IMR-90 (cell line): ENCODE data around the gene SLC39A3. TPM values are rescaled to one million over a fixed set of nuclear protein-coding genes. Genes with fewer than 3 reads are reported as not detected.

ENCODE experiments used
- ATAC-seq: fragments of 200-7000 bp; cut with Tn5 transposase; 2 replicates; pipeline ENCODE4 v1.9.1; 2020; ENCODE audit warnings: low read depth, mild to moderate bottlenecking, moderate library complexity
- BruUV-seq: library from RNA; stranded (reverse); fragments of 400-500 nt; replicated peaks from 2 replicates; lab custom pipeline; 2021; lab: Mats Ljungman, UMichigan
- CTCF ChIA-PET: fragments of 300-600 bp; formaldehyde crosslinking; extraction: SDS; loops from one replicate; lab custom pipeline; 2021; ENCODE audit warnings: antibody characterized with exemption; lab: Yijun Ruan, JAX
- POLR2A ChIA-PET: fragments of 300-600 bp; sonication (Branson Sonifier 250); formaldehyde crosslinking; loops from one replicate; lab custom pipeline; 2022; ENCODE audit warnings: antibody characterized with exemption; ENCODE audit not compliant: unreplicated experiment; lab: Charles Lee
- DNase-seq: peaks from one replicate; pipeline ENCODE4 v3.0.0; 2013
- H2AFZ ChIP-seq: replicated peaks from 2 replicates; pipeline ENCODE3; 2013; ENCODE audit warnings: low read length, mild to moderate bottlenecking; ENCODE audit not compliant: poor library complexity
- H2AK5ac ChIP-seq: 2 replicates; pipeline ENCODE4 v1.6.1; 2013; ENCODE audit warnings: low read depth, low read length, inconsistent platforms
- H2AK9ac ChIP-seq: replicated peaks from 2 replicates; pipeline ENCODE3; 2013; ENCODE audit warnings: mild to moderate bottlenecking, low read depth, low read length, moderate library complexity; ENCODE audit not compliant: poor library complexity
- H2BK120ac ChIP-seq: 2 replicates; pipeline ENCODE4 v1.6.1; 2013; ENCODE audit warnings: low read depth, low read length, inconsistent platforms
- H2BK15ac ChIP-seq: 3 replicates; pipeline ENCODE4 v1.6.1; 2013; ENCODE audit warnings: low read depth, low read length, inconsistent platforms
- H2BK20ac ChIP-seq: 2 replicates; pipeline ENCODE4 v1.6.1; 2013; ENCODE audit warnings: low read depth, mild to moderate bottlenecking, inconsistent platforms, low read length, moderate library complexity
- H2BK5ac ChIP-seq: 2 replicates; pipeline ENCODE4 v1.6.1; 2013; ENCODE audit warnings: mild to moderate bottlenecking, low read depth, low read length, inconsistent platforms; ENCODE audit not compliant: poor library complexity, severe bottlenecking
- H3K14ac ChIP-seq: replicated peaks from 2 replicates; pipeline ENCODE4 v1.6.1; 2013; ENCODE audit warnings: low read depth, low read length, inconsistent platforms
- H3K18ac ChIP-seq: 2 replicates; pipeline ENCODE4 v1.6.1; 2013; ENCODE audit warnings: low read depth, low read length, control low read depth
- H3K23ac ChIP-seq: 2 replicates; pipeline ENCODE4 v1.6.1; 2013; ENCODE audit warnings: low read depth, low read length, inconsistent platforms
- H3K27ac ChIP-seq: 2 replicates; pipeline ENCODE4 v1.5.1; 2013; ENCODE audit warnings: mild to moderate bottlenecking, control low read depth, low read length; ENCODE audit not compliant: insufficient read depth
- H3K27me3 ChIP-seq: 2 replicates; pipeline ENCODE4 v1.6.1; 2013; ENCODE audit warnings: low read length; ENCODE audit not compliant: control insufficient read depth, insufficient read depth
- H3K36me3 ChIP-seq: 2 replicates; pipeline ENCODE4 v1.6.1; 2013; ENCODE audit warnings: low read length, mixed read lengths; ENCODE audit not compliant: control insufficient read depth, insufficient read depth
- H3K4ac ChIP-seq: 2 replicates; pipeline ENCODE4 v1.6.1; 2013; ENCODE audit warnings: low read depth, low read length, inconsistent platforms
- H3K4me1 ChIP-seq: 2 replicates; pipeline ENCODE4 v1.6.1; 2013; ENCODE audit warnings: low read length, mixed read lengths; ENCODE audit not compliant: control insufficient read depth, insufficient read depth
- H3K4me2 ChIP-seq: 2 replicates; pipeline ENCODE4 v1.6.1; 2013; ENCODE audit warnings: low read depth, mild to moderate bottlenecking, control low read depth, low read length, moderate library complexity
- H3K4me3 ChIP-seq: 2 replicates; pipeline ENCODE4 v1.5.1; 2013; ENCODE audit warnings: low read depth, mild to moderate bottlenecking, control low read depth, low read length, moderate library complexity; ENCODE audit not compliant: insufficient read depth
- H3K56ac ChIP-seq: 2 replicates; pipeline ENCODE4 v1.6.1; 2013; ENCODE audit warnings: low read length, inconsistent platforms; ENCODE audit not compliant: insufficient read depth; ENCODE audit errors: extremely low read depth
- H3K79me1 ChIP-seq, 2 experiments: 2 replicates each; pipeline ENCODE4 v1.6.1; 2013; ENCODE audit warnings: low read length in 2 of 2, inconsistent platforms in 1 of 2, low read depth in 1 of 2
- H3K9ac ChIP-seq: 2 replicates; pipeline ENCODE4 v1.6.1; 2013; ENCODE audit warnings: low read depth, low read length, control low read depth
- H3K9me1 ChIP-seq: 2 replicates; pipeline ENCODE4 v1.6.1; 2013; ENCODE audit warnings: low read length, inconsistent platforms; ENCODE audit not compliant: insufficient read depth
- H3K9me3 ChIP-seq: 2 replicates; pipeline ENCODE4 v1.6.1; 2013; ENCODE audit warnings: low read length; ENCODE audit not compliant: control insufficient read depth, insufficient read depth
- H4K20me1 ChIP-seq: 2 replicates; pipeline ENCODE4 v1.6.1; 2013; ENCODE audit warnings: low read length, inconsistent platforms; ENCODE audit not compliant: insufficient read depth
- H4K5ac ChIP-seq: 2 replicates; pipeline ENCODE4 v1.6.1; 2013; ENCODE audit warnings: mild to moderate bottlenecking, low read depth, low read length, control low read depth
- H4K8ac ChIP-seq, 2 experiments: 2 replicates each; pipeline ENCODE4 v1.6.1; 2013; ENCODE audit warnings: low read depth in 2 of 2, low read length in 2 of 2, control low read depth in 1 of 2, inconsistent platforms in 1 of 2
- H4K91ac ChIP-seq: 2 replicates; pipeline ENCODE4 v1.6.1; 2013; ENCODE audit warnings: low read depth, low read length, inconsistent platforms; ENCODE audit not compliant: insufficient read depth
- CHD1 ChIP-seq: IDR thresholded peaks from 2 replicates; pipeline ENCODE4 v1.6.1; 2012; ENCODE audit warnings: low read depth, low read length, improper control_type of control experiment
- CTCF ChIP-seq: conservative IDR thresholded peaks from 2 replicates; pipeline ENCODE4 v1.5.1; 2012; ENCODE audit warnings: mild to moderate bottlenecking, low read depth, low read length, improper control_type of control experiment
- FOS ChIP-seq: fragments of 150-350 bp; IDR thresholded peaks from 2 replicates; pipeline ENCODE4 v1.6.1; 2016; ENCODE audit warnings: low read depth, low read length
- NFE2L2 ChIP-seq: fragments of 150-350 bp; IDR thresholded peaks from 2 replicates; pipeline ENCODE4 v1.6.1; 2016; ENCODE audit warnings: low read depth, mild to moderate bottlenecking, low read length
- POLR2A ChIP-seq: IDR thresholded peaks from 2 replicates; pipeline ENCODE4 v1.6.1; 2012; ENCODE audit warnings: mild to moderate bottlenecking, low read depth, low read length
- USF2 ChIP-seq: fragments of 150-350 bp; IDR thresholded peaks from 2 replicates; pipeline ENCODE4 v1.6.1; 2017; ENCODE audit warnings: mild to moderate bottlenecking, antibody characterized with exemption, low read length, low read depth
- WGBS, 2 experiments: methylation state at CpG; one replicate each; pipeline versions ENCODE4 v1.1.5 to v1.1.7; 2013; ENCODE audit warnings: missing lambda C conversion rate in 2 of 2; ENCODE audit not compliant: insufficient read length in 1 of 2; ENCODE audit errors: extremely low coverage in 2 of 2; 5-methylcytosine and 5-hydroxymethylcytosine counted together
- dilution Hi-C: fragments of 300-500 bp; cut with HindIII; formaldehyde crosslinking; loops from one replicate; pipeline ENCODE4 v1.14.3; 2018; ENCODE audit warnings: low sequenced_read_pairs; ENCODE audit not compliant: unreplicated experiment
- in situ Hi-C: fragments of 300-500 bp; cut with MboI; formaldehyde crosslinking; loops from 3 replicates; pipeline ENCODE4 v1.14.3; 2019; ENCODE audit warnings: low sequenced_read_pairs, inconsistent platforms, mixed read lengths
- intact Hi-C: fragments of 100-400 bp; cut with micrococcal nuclease; formaldehyde crosslinking; loops from 2 replicates; pipeline ENCODE4 v1.10.0; 2022
- polyA plus RNA-seq, 3 experiments: library from polyadenylated mRNA; depleted of rRNA; stranded (reverse); fragments of >200 nt; gene quantifications; 2 replicates each; pipeline ENCODE4 v1.2.3, GENCODE V29; 2012; ENCODE audit warnings: low replicate concordance in 1 of 3
- total RNA-seq: library from RNA; depleted of rRNA; stranded (reverse); fragments of >200 nt; gene quantifications from 2 replicates; pipeline ENCODE4 v1.2.3, GENCODE V29; 2012

Gene SLC39A3
- total and polyA plus RNA-seq, 2 of the 4 experiments (the other 2 are of a cell fraction): 12.4 to 38.2 TPM

- no peak for TF ChIP-seq FOS
- no peak for TF ChIP-seq NFE2L2
- no peak for TF ChIP-seq CTCF
- TF ChIP-seq CHD1: no peak
- no peak for TF ChIP-seq USF2
- TF ChIP-seq POLR2A: no peak
- H4K5ac ChIP-seq: no peak overlapping the region
- H2AFZ ChIP-seq: no peak overlapping the region
- H2BK120ac ChIP-seq: no peak overlapping the region
- H2AK9ac ChIP-seq: no peak overlapping the region
- no peak overlapping the region for H2BK20ac ChIP-seq
- no peaks in the 10 kb centered on the region for H3K27me3 ChIP-seq
- no peaks in the 10 kb centered on the region for H3K9me3 ChIP-seq
- no peak overlapping the region for H3K18ac ChIP-seq
- peaks cover 74% of the 10 kb centered on the region for H3K36me3 ChIP-seq
- H3K27ac ChIP-seq: no peak overlapping the region
- DNase-seq (no peak), ATAC-seq (no peak)
- WGBS, 2 experiments: 96% methylated on average over 5 of the region's 12 CpGs; no CpG with 5 or more reads in 1 of the 2 experiments
- H2BK5ac ChIP-seq: no peak overlapping the region
- H3K9ac ChIP-seq: no peak overlapping the region
- CTCF ChIA-PET: no interaction called here
- POLR2A ChIA-PET: no interaction called here
- H2BK15ac ChIP-seq: no peak overlapping the region
- H3K4me1 ChIP-seq: no peaks in the 10 kb centered on the region
- H4K91ac ChIP-seq: no peak overlapping the region
- no peak overlapping the region for H3K23ac ChIP-seq
- H4K8ac ChIP-seq: no peak overlapping the region
- no peak overlapping the region for H3K4me3 ChIP-seq
- H3K4me2 ChIP-seq: no peak overlapping the region
- no peak overlapping the region for H3K56ac ChIP-seq
- H2AK5ac ChIP-seq: no peak overlapping the region
- in situ Hi-C loops: no loop called here
- dilution Hi-C loops: no loop called here
- H4K20me1 ChIP-seq: peaks cover 18% of the 10 kb centered on the region
- no peak overlapping the region for H3K4ac ChIP-seq
- no TSS peak for BruUV-seq
- no peak overlapping the region for H3K14ac ChIP-seq
- peaks cover 0 to 25% of the 10 kb centered on the region in 2 experiments; a peak in 3 of 4 replicates for H3K79me1 ChIP-seq
- intact Hi-C loops: no loop called here
- no peaks in the 10 kb centered on the region for H3K9me1 ChIP-seq
Observed at GRCh38 chr19:2763687-2764086, 23.9 kb upstream of the SLC39A3 start.
